Measurements from ENCODE around the gene LETM1. TPM values are rescaled to one million over a fixed set of nuclear protein-coding genes. Genes with fewer than 3 reads are reported as not detected.

LETM1 gene
- total and polyA plus RNA-seq, 2 donors (not counting 1 experiment from before 2014, with no cell fraction given): 15.8 to 70.4 TPM

GRCh38 chr4:1807332-1807777 lies 48.6 kb downstream of the LETM1 start:
- Histone ChIP-seq H3K4me3 (replicated peaks in 1 of 4; ENCODE audit: control extremely low read depth in 1 of 4, insufficient read depth in 1 of 4, low read depth in 3 of 4, low read length in 4 of 4) (no peak overlapping the region), H3K27me3 (ENCODE audit: control insufficient read depth, insufficient read depth, low read length) (no peaks in the 10 kb centered on the region), H3K36me3 (ENCODE audit: control insufficient read depth, insufficient read depth, low read length) (no peaks in the 10 kb centered on the region), H3K27ac (ENCODE audit: insufficient read depth, low read length) (no peak overlapping the region), H3K4me1 (ENCODE audit: control insufficient read depth, extremely low read depth, insufficient read depth, low read length) (no peaks in the 10 kb centered on the region), H4K20me1 (ENCODE audit: control insufficient read depth, extremely low read depth, insufficient read depth, low read length) (no peaks in the 10 kb centered on the region), H3K9me3 (ENCODE audit: control insufficient read depth, insufficient read depth, low read depth, low read length) (no peaks in the 10 kb centered on the region), H3K79me2 (ENCODE audit: control insufficient read depth, insufficient read depth, low read length) (no peaks in the 10 kb centered on the region), H3K9ac (ENCODE audit: insufficient read depth, low read length) (no peak overlapping the region), H2AFZ (ENCODE audit: low read length) (no peak overlapping the region), H3K4me2 (ENCODE audit: extremely low read depth, insufficient read depth, low read length) (no peak overlapping the region)
- TF ChIP-seq EZH2 (IDR thresholded peaks at IDR 0.05; ENCODE audit: low read length, missing control alignments): no peak
- no peak for DNase-seq (ENCODE audit: low read depth in 2 of 2)

GRCh38 chr4:1806596-1807331 lies 49.2 kb downstream of the LETM1 start:
- no peaks in the 10 kb centered on the region for H3K4me1 ChIP-seq (ENCODE audit: control insufficient read depth, extremely low read depth, insufficient read depth, low read length)
- no peaks in the 10 kb centered on the region for H3K36me3 ChIP-seq (ENCODE audit: control insufficient read depth, insufficient read depth, low read length)
- no peak for DNase-seq (ENCODE audit: low read depth in 2 of 2)
- H4K20me1 ChIP-seq (ENCODE audit: control insufficient read depth, extremely low read depth, insufficient read depth, low read length): no peaks in the 10 kb centered on the region
- no peaks in the 10 kb centered on the region for H3K79me2 ChIP-seq (ENCODE audit: control insufficient read depth, insufficient read depth, low read length)
- no peaks in the 10 kb centered on the region for H3K27me3 ChIP-seq (ENCODE audit: control insufficient read depth, insufficient read depth, low read length)
- no peak overlapping the region for H3K4me2 ChIP-seq (ENCODE audit: extremely low read depth, insufficient read depth, low read length)
- H3K9ac ChIP-seq (ENCODE audit: insufficient read depth, low read length): no peak overlapping the region
- H3K27ac ChIP-seq (ENCODE audit: insufficient read depth, low read length): no peak overlapping the region
- H3K9me3 ChIP-seq (ENCODE audit: control insufficient read depth, insufficient read depth, low read depth, low read length): no peaks in the 10 kb centered on the region
- no peak overlapping the region for H2AFZ ChIP-seq (ENCODE audit: low read length)
- TF ChIP-seq, protein P1, sequence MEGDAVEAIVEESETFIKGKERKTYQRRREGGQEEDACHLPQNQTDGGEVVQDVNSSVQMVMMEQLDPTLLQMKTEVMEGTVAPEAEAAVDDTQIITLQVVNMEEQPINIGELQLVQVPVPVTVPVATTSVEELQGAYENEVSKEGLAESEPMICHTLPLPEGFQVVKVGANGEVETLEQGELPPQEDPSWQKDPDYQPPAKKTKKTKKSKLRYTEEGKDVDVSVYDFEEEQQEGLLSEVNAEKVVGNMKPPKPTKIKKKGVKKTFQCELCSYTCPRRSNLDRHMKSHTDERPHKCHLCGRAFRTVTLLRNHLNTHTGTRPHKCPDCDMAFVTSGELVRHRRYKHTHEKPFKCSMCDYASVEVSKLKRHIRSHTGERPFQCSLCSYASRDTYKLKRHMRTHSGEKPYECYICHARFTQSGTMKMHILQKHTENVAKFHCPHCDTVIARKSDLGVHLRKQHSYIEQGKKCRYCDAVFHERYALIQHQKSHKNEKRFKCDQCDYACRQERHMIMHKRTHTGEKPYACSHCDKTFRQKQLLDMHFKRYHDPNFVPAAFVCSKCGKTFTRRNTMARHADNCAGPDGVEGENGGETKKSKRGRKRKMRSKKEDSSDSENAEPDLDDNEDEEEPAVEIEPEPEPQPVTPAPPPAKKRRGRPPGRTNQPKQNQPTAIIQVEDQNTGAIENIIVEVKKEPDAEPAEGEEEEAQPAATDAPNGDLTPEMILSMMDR (conservative IDR thresholded peaks at IDR 0.05 in 1 of 2, IDR thresholded peaks at IDR 0.05 in 1 of 2; ENCODE audit: low read depth in 1 of 2, low read length in 2 of 2): no peak
- TF ChIP-seq EZH2 (IDR thresholded peaks at IDR 0.05; ENCODE audit: low read length, missing control alignments): no peak
- H3K4me3 ChIP-seq (replicated peaks in 1 of 4; ENCODE audit: control extremely low read depth in 1 of 4, insufficient read depth in 1 of 4, low read depth in 3 of 4, low read length in 4 of 4): no peak overlapping the region

- Histone ChIP-seq H2AFZ (ENCODE audit: low read length) (no peak overlapping the region), H3K36me3 (ENCODE audit: control insufficient read depth, insufficient read depth, low read length) (no peaks in the 10 kb centered on the region), H3K9me3 (ENCODE audit: control insufficient read depth, insufficient read depth, low read depth, low read length) (no peaks in the 10 kb centered on the region), H3K27me3 (ENCODE audit: control insufficient read depth, insufficient read depth, low read length) (no peaks in the 10 kb centered on the region), H3K4me1 (ENCODE audit: control insufficient read depth, extremely low read depth, insufficient read depth, low read length) (no peaks in the 10 kb centered on the region), H4K20me1 (ENCODE audit: control insufficient read depth, extremely low read depth, insufficient read depth, low read length) (no peaks in the 10 kb centered on the region), H3K4me2 (ENCODE audit: extremely low read depth, insufficient read depth, low read length) (no peak overlapping the region), H3K9ac (ENCODE audit: insufficient read depth, low read length) (no peak overlapping the region), H3K79me2 (ENCODE audit: control insufficient read depth, insufficient read depth, low read length) (no peaks in the 10 kb centered on the region), H3K4me3 (replicated peaks in 1 of 4; ENCODE audit: control extremely low read depth in 1 of 4, insufficient read depth in 1 of 4, low read depth in 3 of 4, low read length in 4 of 4) (no peak overlapping the region), H3K27ac (ENCODE audit: insufficient read depth, low read length) (no peak overlapping the region)
- DNase-seq (ENCODE audit: low read depth in 2 of 2): no peak
- TF ChIP-seq, protein P1 (conservative IDR thresholded peaks at IDR 0.05 in 1 of 2, IDR thresholded peaks at IDR 0.05 in 1 of 2; ENCODE audit: low read depth in 1 of 2, low read length in 2 of 2): no peak
- TF ChIP-seq EZH2 (IDR thresholded peaks at IDR 0.05; ENCODE audit: low read length, missing control alignments): no peak
These were observed 49.8 kb downstream of the LETM1 start for GRCh38 chr4:1806223-1806564.

Measured in fibroblast of lung (primary cell).